ENCODE measurements around the gene ADAMTS8.

GRCh38 chr11:130473056-130473794, 44.8 kb upstream of the ADAMTS8 start:
- TF ChIP-seq, protein P1, sequence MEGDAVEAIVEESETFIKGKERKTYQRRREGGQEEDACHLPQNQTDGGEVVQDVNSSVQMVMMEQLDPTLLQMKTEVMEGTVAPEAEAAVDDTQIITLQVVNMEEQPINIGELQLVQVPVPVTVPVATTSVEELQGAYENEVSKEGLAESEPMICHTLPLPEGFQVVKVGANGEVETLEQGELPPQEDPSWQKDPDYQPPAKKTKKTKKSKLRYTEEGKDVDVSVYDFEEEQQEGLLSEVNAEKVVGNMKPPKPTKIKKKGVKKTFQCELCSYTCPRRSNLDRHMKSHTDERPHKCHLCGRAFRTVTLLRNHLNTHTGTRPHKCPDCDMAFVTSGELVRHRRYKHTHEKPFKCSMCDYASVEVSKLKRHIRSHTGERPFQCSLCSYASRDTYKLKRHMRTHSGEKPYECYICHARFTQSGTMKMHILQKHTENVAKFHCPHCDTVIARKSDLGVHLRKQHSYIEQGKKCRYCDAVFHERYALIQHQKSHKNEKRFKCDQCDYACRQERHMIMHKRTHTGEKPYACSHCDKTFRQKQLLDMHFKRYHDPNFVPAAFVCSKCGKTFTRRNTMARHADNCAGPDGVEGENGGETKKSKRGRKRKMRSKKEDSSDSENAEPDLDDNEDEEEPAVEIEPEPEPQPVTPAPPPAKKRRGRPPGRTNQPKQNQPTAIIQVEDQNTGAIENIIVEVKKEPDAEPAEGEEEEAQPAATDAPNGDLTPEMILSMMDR (IDR thresholded peaks at IDR 0.05): no peak
- TF ChIP-seq POLR2A (IDR thresholded peaks at IDR 0.05) (no peak), POLR2AphosphoS5 (IDR thresholded peaks at IDR 0.05; ENCODE audit: insufficient read depth in 1 of 2, low read depth in 1 of 2) (no peak)

Data from vagina (tissue), 2 donors.